Mesodermal cell (in vitro differentiated cells): ENCODE results near the gene RUNX3.

ENCODE experiments used
- H3K27ac ChIP-seq: 2 replicates; pipeline ENCODE4 v1.7.0; 2013; ENCODE audit warnings: mild to moderate bottlenecking, low read depth, low read length, moderate library complexity; ENCODE audit not compliant: severe bottlenecking
- H3K36me3 ChIP-seq: 2 replicates; pipeline ENCODE4 v1.7.1; 2013; ENCODE audit warnings: mild to moderate bottlenecking, low read length, moderate library complexity; ENCODE audit not compliant: control insufficient read depth, insufficient read depth
- H3K4me1 ChIP-seq: one replicate; pipeline ENCODE4 v1.7.1; 2013; ENCODE audit warnings: mild to moderate bottlenecking, low read length; ENCODE audit not compliant: insufficient read depth, control insufficient read depth, poor library complexity, severe bottlenecking
- H3K4me3 ChIP-seq: 2 replicates; pipeline ENCODE4 v1.7.0; 2013; ENCODE audit warnings: low read length, control low read depth, mild to moderate bottlenecking; ENCODE audit not compliant: insufficient read depth, poor library complexity, severe bottlenecking; ENCODE audit errors: extremely low read depth
- H3K9me3 ChIP-seq: 2 replicates; pipeline ENCODE4 v1.7.1; 2013; ENCODE audit warnings: mild to moderate bottlenecking, low read length, moderate library complexity; ENCODE audit not compliant: control insufficient read depth
- WGBS, 2 experiments: methylation state at CpG; one replicate each; pipeline ENCODE4 v1.1.5; 2013; ENCODE audit warnings: missing lambda C conversion rate in 2 of 2; ENCODE audit not compliant: insufficient coverage in 2 of 2; 5-methylcytosine and 5-hydroxymethylcytosine counted together

The RUNX3 gene

DNA sequence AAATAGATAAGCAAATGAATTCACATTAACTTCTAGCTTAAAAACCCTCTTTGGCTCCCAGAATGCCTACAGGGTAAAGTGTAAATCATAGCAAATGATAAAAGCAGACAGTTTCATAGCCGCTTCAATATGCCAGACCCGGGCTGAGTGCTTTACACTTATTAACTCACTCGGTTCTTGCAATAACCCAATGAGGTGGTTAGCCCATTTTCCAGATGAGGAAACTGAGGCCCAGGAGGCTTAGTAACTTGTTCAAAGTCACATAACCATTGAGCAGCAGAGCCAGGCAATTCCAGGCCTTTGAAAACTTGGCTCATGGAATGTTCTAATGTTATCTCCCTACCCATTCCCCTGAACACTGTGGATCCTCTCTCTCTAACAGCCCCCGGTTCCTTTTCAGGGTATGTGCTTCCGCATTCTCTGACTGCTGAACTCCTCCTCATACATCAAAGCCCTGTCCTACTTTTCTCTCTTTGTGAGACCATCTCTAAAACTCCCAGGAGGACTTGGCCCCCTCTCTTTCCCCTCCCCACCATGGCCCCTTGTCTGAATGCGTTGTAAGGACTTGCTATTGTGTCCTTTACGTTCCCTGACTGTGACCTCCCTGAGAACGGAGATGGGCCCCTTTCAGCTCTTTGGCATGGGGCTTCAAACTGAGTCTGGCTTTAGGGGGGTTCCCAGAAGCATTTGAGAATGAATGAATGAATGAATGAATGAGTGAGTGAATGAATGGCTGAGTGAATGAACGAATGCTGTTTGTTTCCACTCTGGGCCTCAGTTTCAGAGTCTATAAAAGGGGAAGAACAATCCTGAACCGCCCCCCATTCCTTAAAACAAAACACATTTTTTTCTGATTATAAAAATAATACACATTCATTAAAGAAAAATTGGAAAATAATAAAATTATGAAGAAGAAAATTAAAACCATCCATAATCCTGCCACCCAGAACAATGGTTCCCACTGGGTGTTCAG is 15.6 kb upstream of the RUNX3 start:
- no peaks in the 10 kb centered on the region for H3K9me3 ChIP-seq
- H3K4me1 ChIP-seq = peaks cover 15% of the 10 kb centered on the region
- H3K36me3 ChIP-seq = no peaks in the 10 kb centered on the region
- WGBS, 2 experiments = 83 to 89% methylated on average over 8 of the region's 10 CpGs
- H3K4me3 ChIP-seq = no peak overlapping the region
- no peak overlapping the region for H3K27ac ChIP-seq

DNA sequence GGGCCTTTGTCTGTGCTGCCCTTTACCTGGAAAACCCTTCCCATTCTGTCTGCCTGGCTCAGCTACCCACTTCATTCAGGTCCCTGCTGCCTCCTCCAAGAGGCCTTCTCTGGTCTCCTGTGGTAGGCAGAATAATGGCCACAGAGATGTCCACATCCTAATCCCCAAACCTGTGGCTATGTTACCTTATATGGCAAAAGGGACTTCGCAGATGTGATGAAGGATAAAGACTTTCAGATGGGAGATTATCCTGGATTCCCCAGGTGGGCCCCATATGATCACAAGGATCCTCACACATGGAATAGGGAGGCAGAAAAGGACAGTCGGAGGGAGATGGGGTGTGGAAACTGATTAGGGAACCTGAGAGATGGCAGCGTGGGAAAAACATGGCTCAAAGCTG is 14.2 kb upstream of the RUNX3 start:
- WGBS, 2 experiments = 100% methylated on average over 2 of the region's 3 CpGs; no CpG with 5 or more reads in 1 of the 2 experiments
- Histone ChIP-seq H3K36me3 (no peaks in the 10 kb centered on the region), H3K9me3 (no peaks in the 10 kb centered on the region), H3K27ac (no peak overlapping the region), H3K4me1 (peaks cover 7% of the 10 kb centered on the region), H3K4me3 (no peak overlapping the region)

- Histone ChIP-seq H3K4me3 (no peak overlapping the region), H3K4me1 (no peaks in the 10 kb centered on the region), H3K9me3 (no peaks in the 10 kb centered on the region), H3K36me3 (no peaks in the 10 kb centered on the region), H3K27ac (no peak overlapping the region)
- WGBS, 2 experiments = 88 to 90% methylated on average over 16 to 19 of the region's 19 CpGs
These were observed 12.7 kb upstream of the RUNX3 start for GRCh38 chr1:24942789-24943188.

DNA sequence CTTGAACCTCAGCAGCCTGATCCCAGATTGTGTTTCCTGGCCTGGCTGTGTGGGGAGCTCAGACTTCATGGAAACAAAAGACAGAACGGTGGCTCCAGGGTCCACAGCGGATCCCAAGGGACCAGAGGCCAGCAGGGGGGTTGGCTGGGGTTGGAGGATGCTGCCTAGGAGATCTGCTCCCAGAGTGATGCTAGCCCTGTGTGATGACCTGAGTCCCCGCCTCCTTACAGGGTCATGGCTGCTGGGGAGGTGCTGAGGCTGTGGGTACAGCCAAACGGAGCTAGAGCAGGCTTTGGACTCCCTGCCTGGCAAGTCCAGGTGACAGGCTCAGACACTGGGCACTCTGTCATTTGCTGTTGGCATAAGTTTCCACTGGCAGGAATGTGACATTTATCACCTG is 11.5 kb upstream of the RUNX3 start:
- Histone ChIP-seq H3K36me3 (no peaks in the 10 kb centered on the region), H3K9me3 (no peaks in the 10 kb centered on the region), H3K4me3 (no peak overlapping the region), H3K4me1 (no peaks in the 10 kb centered on the region), H3K27ac (no peak overlapping the region)
- 89 to 92% methylated on average over 4 of the region's 4 CpGs for WGBS, 2 experiments

DNA sequence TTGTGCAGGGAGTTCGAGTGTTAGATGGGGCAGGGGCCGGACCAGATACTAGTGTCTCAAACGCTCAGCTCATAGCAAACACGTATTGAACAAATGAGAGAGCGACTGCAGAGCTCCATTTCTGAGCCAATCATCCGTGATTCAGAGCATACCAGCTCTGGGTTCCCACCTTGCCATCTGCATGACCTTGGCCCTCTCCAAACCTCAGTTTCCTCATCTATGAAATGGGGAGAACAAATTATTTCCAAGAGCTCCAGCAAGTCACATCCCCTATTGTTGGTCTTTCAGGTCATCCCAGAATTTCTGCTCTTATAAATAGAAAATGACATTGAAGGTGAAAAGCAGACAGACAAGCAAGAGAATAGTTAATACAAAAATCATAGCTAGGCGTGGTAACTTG is 10.2 kb upstream of the RUNX3 start:
- Histone ChIP-seq H3K27ac (no peak overlapping the region), H3K4me1 (no peaks in the 10 kb centered on the region), H3K9me3 (no peaks in the 10 kb centered on the region), H3K4me3 (no peak overlapping the region), H3K36me3 (no peaks in the 10 kb centered on the region)
- 80 to 84% methylated on average over 6 to 7 of the region's 7 CpGs for WGBS, 2 experiments

GRCh38 chr1:24939675-24940193 is 9.7 kb upstream of the RUNX3 start:
- Histone ChIP-seq H3K9me3 (no peaks in the 10 kb centered on the region), H3K4me3 (no peak overlapping the region), H3K36me3 (no peaks in the 10 kb centered on the region), H3K4me1 (no peaks in the 10 kb centered on the region), H3K27ac (no peak overlapping the region)
- WGBS, 2 experiments = 69 to 89% methylated on average over 2 to 4 of the region's 4 CpGs

GRCh38 chr1:24939040-24939674 is 9.1 kb upstream of the RUNX3 start:
- no peak overlapping the region for H3K27ac ChIP-seq
- no peaks in the 10 kb centered on the region for H3K9me3 ChIP-seq
- H3K4me1 ChIP-seq = peaks cover under 1% of the 10 kb centered on the region
- WGBS, 2 experiments = 81 to 88% methylated on average over 4 to 5 of the region's 6 CpGs
- no peak overlapping the region for H3K4me3 ChIP-seq
- no peaks in the 10 kb centered on the region for H3K36me3 ChIP-seq

GRCh38 chr1:24938276-24938675 is 8.2 kb upstream of the RUNX3 start:
- H3K4me3 ChIP-seq = no peak overlapping the region
- 88 to 97% methylated on average over 7 of the region's 7 CpGs for WGBS, 2 experiments
- no peak overlapping the region for H3K27ac ChIP-seq
- H3K4me1 ChIP-seq = peaks cover 4% of the 10 kb centered on the region
- H3K36me3 ChIP-seq = no peaks in the 10 kb centered on the region
- no peaks in the 10 kb centered on the region for H3K9me3 ChIP-seq

- H3K27ac ChIP-seq = no peak overlapping the region
- H3K4me3 ChIP-seq = no peak overlapping the region
- no peaks in the 10 kb centered on the region for H3K36me3 ChIP-seq
- no peaks in the 10 kb centered on the region for H3K9me3 ChIP-seq
- peaks cover 4% of the 10 kb centered on the region for H3K4me1 ChIP-seq
- 93 to 95% methylated on average over 11 of the region's 11 CpGs for WGBS, 2 experiments
These were observed 6.6 kb upstream of the RUNX3 start for GRCh38 chr1:24936684-24937083.

DNA sequence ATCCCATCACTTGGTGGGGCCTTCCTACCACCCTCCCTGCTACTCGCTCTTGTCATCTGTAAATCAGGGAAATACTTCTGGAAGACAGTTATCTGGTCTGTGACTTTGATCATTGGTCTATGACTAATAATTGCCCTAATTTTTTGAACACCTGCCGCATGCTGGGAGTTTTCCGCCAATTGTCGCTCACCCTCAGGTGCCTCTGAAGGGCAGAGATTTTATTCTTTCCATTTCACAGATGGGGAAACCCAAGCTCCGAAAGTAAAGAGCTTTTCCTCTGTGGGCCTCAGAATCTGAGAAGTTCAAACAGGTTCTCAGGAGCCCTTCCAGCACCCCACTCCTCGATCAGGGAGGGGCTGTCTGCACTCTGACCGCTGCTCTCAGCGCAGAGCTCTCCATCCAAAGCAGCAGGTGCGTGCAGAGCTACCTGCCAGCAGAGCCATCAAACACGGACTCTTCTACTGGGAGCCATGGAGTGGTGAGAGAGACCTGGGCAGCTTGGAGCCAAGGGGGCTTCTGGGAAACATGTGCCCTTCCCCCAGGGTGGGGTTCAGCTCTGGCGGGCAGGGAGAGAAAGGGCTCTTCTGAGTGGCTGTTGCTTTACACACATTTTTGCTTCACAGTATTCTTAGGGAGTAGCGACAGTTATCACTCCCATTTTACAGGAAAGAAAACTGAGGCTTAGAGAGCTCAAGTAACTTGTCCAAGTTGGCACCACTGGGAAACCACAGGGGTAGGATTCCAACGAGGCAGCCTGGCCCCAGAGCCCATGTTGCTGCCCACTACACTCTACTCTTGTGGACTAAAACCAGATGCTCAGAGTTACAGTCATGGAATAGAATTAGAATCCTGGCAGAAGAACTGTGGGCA is 5.8 kb upstream of the RUNX3 start:
- Histone ChIP-seq H3K27ac (no peak overlapping the region), H3K9me3 (no peaks in the 10 kb centered on the region), H3K4me1 (peaks cover 4% of the 10 kb centered on the region), H3K4me3 (no peak overlapping the region), H3K36me3 (no peaks in the 10 kb centered on the region)
- 87 to 88% methylated on average over 8 to 13 of the region's 13 CpGs for WGBS, 2 experiments
